Measurements from ENCODE around the gene ASIP.

ASIP gene

DNA sequence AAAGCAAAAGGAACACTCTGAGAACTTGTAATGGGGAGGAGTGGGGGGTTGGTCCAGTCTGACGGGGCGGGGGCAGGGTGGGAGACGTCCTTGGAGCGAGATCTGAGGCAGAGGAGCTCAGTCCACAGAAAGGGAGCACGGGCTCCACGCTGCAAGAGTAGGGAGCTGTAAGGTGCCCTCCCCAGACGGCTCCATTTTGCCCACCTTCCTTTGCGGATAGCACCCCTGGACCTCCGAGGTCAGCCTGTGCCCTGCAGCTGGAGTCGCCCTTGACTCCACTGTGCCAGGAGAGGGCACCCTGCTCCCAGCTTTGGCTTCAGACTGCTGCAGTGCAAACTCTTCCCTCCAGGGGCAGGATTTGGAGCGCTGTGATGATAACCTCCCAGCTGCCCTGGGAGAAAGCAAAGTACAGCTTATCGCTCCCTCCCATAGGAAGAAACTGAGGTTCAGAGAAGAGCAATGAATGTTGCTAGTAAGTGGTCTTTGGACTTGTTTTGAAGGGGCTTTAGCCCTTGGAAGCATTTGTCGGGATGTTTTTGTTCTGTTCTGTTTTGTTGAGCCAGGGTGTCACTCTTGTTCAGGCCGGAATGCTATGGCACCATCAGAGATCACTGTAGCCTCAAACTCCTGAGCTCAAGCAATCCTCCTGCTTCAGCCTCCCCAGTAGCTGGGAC, 71.5 kb downstream of the ASIP start:
- peak; percentile 88 to 89 for DNase-seq

DNA sequence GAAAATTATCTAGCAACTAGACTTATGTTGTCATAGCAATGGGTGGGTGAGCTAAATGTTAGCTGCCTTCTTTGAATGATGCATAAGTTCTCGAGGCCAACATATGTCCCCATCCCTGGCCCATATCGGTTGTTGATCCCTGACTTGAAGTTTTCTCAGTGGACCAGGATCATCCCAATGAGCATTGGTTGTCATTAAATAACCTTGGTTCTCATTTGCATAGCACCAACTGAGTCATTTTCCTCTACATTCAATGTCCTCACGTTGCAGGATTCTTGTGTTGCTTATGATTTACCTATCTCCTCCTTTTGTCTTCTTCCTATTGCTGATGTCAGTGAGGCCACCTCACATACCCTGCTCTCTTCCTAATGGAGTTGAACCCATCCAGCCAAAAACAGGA, 74.0 kb downstream of the ASIP start:
- no peak for DNase-seq

DNA sequence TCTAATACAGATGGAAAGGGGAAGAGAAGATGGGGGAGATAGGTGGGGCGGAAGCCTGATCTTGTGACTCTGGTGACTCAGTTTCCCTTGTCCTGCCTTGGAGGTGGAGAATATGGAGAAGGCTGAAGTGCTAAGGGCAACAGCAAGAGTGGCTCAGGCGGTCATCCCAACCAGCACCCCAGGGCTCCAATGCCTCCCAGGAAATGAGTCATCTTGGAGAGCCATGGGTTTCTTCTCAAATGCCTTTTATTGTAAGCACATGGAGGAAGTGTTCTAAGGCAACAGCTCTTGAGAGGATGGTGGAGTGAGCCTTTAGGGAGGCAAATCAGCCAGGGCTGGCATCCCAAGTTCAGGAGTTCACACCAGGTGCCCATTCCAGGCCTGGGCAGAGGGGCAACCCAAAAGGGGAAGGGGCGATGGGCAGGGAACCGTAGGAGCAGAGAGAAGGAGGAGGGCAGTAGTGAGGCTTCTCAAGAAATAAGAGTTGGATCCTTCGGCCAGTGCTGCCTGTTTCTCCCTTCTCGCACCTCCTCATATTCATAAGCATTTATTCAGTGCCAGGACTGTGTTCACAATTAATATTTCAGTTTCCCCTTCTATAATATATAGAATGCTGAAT, 75.1 kb downstream of the ASIP start:
- no peak for DNase-seq
